H1 (cell line): Measurements from ENCODE around the gene GPHA2. TPM values are rescaled to one million over a fixed set of nuclear protein-coding genes. Genes with fewer than 3 reads are reported as not detected.

Source experiments
- CTCF ChIA-PET: fragments of 300-600 bp; sonication (Branson Sonifier 250); formaldehyde crosslinking; loops from one replicate; lab custom pipeline; 2021; ENCODE audit not compliant: partially characterized antibody; lab: Charles Lee
- POLR2A ChIA-PET: fragments of 300-600 bp; sonication (Branson Sonifier 250); formaldehyde crosslinking; loops from one replicate; lab custom pipeline; 2021; ENCODE audit warnings: inconsistent platforms; ENCODE audit not compliant: partially characterized antibody; lab: Charles Lee
- DNase-seq, 2 experiments: peaks; one replicate each; pipeline versions ENCODE4 v3.0.0 to v3.0.0-alpha.2; 2010 to 2022; ENCODE audit warnings: low spot score in 2 of 2, low read depth in 1 of 2, mixed read lengths in 1 of 2
- FAIRE-seq: peaks from 2 replicates; lab custom pipeline; 2011; peaks lifted over from hg19 to GRCh38; lab: Jason Lieb, UNC
- H2AFZ ChIP-seq: 2 replicates; pipeline ENCODE4 v1.8.1; 2012; ENCODE audit warnings: low read length, inconsistent platforms
- H2AK5ac ChIP-seq: 2 replicates; pipeline ENCODE4 v1.6.1; 2013; ENCODE audit warnings: low read depth, low read length
- H2BK120ac ChIP-seq: replicated peaks from 2 replicates; pipeline ENCODE3; 2013; ENCODE audit warnings: low read depth, low read length, inconsistent platforms
- H2BK12ac ChIP-seq: 2 replicates; pipeline ENCODE4 v1.6.1; 2013; ENCODE audit warnings: low read depth, low read length
- H2BK15ac ChIP-seq: 2 replicates; pipeline ENCODE4 v1.6.1; 2013; ENCODE audit warnings: low read length
- H2BK20ac ChIP-seq: 2 replicates; pipeline ENCODE4 v1.6.1; 2013; ENCODE audit warnings: low read length
- H2BK5ac ChIP-seq: 2 replicates; pipeline ENCODE4 v1.6.1; 2013; ENCODE audit warnings: low read depth, low read length
- H3K14ac ChIP-seq: 2 replicates; pipeline ENCODE4 v1.6.1; 2013; ENCODE audit warnings: inconsistent platforms; ENCODE audit not compliant: insufficient read length
- H3K18ac ChIP-seq: 2 replicates; pipeline ENCODE4 v1.6.1; 2013; ENCODE audit warnings: low read length; ENCODE audit errors: extremely low read depth
- H3K23ac ChIP-seq: 2 replicates; pipeline ENCODE4 v1.6.1; 2013; ENCODE audit warnings: inconsistent platforms; ENCODE audit not compliant: insufficient read length
- H3K23me2 ChIP-seq: 2 replicates; pipeline ENCODE4 v1.6.1; 2013; ENCODE audit warnings: low read depth, low read length
- H3K27ac ChIP-seq: 2 replicates; pipeline ENCODE4 v1.6.1; 2011; ENCODE audit warnings: low read depth, low read length, inconsistent platforms
- H3K27me3 ChIP-seq, 4 experiments: replicated peaks in 1 of 4; 1 replicate in 1 of 4; 2 replicates in 3 of 4; pipeline versions ENCODE4 v1.6.1 to v1.8.1; 2011 to 2013; ENCODE audit warnings: low read length in 3 of 4, mild to moderate bottlenecking in 3 of 4, inconsistent platforms in 2 of 4, mixed read lengths in 2 of 4, moderate library complexity in 1 of 4; ENCODE audit not compliant: control insufficient read depth in 3 of 4, insufficient read depth in 3 of 4; ENCODE audit errors: extremely low read depth in 1 of 4
- H3K36me3 ChIP-seq, 4 experiments: 2 replicates each; pipeline versions ENCODE4 v1.6.1 to v1.8.1; 2011 to 2013; ENCODE audit warnings: mild to moderate bottlenecking in 4 of 4, low read length in 3 of 4, moderate library complexity in 2 of 4, control low read depth in 1 of 4, inconsistent platforms in 1 of 4; ENCODE audit not compliant: insufficient read depth in 4 of 4, control insufficient read depth in 2 of 4
- H3K4ac ChIP-seq: replicated peaks from 2 replicates; pipeline ENCODE3; 2013; ENCODE audit warnings: low read length, low read depth, mixed read lengths, inconsistent platforms; ENCODE audit not compliant: insufficient read length
- H3K4me1 ChIP-seq, 4 experiments: replicated peaks in 1 of 4; 1 replicate in 1 of 4; 2 replicates in 3 of 4; pipeline versions ENCODE4 v1.6.1 to v1.8.1; 2011 to 2013; ENCODE audit warnings: low read length in 3 of 4, inconsistent platforms in 2 of 4, mixed read lengths in 1 of 4; ENCODE audit not compliant: insufficient read depth in 4 of 4, control insufficient read depth in 3 of 4
- H3K4me2 ChIP-seq, 2 experiments: 2 replicates each; pipeline versions ENCODE4 v1.6.1 to v1.8.1; 2011 to 2013; ENCODE audit warnings: low read depth in 2 of 2, low read length in 2 of 2, control low read depth in 1 of 2, inconsistent platforms in 1 of 2, mild to moderate bottlenecking in 1 of 2; ENCODE audit not compliant: insufficient read depth in 1 of 2
- H3K4me3 ChIP-seq, 4 experiments: fragments of 200-600, 300-600 bp in 1 of 4; sonication (generic), shearing (Covaris generic), sonication (Bioruptor Twin) in 1 of 4; 2 replicates each; pipeline versions ENCODE4 v1.5.1 to v1.8.1; 2011 to 2016; ENCODE audit warnings: low read length in 4 of 4, low read depth in 3 of 4, control low read depth in 2 of 4, inconsistent platforms in 2 of 4, mild to moderate bottlenecking in 2 of 4, mixed read lengths in 1 of 4, moderate library complexity in 1 of 4; ENCODE audit not compliant: insufficient read depth in 2 of 4; ENCODE audit errors: extremely low read depth in 1 of 4
- H3K56ac ChIP-seq: replicated peaks from 2 replicates; pipeline ENCODE3; 2013; ENCODE audit warnings: low read depth, mild to moderate bottlenecking, mixed read lengths, low read length, inconsistent platforms; ENCODE audit not compliant: insufficient read length
- H3K79me1 ChIP-seq: 2 replicates; pipeline ENCODE4 v1.6.1; 2013; ENCODE audit warnings: low read depth, low read length, control low read depth
- H3K79me2 ChIP-seq, 2 experiments: 2 replicates each; pipeline versions ENCODE4 v1.6.1 to v1.8.1; 2012 to 2013; ENCODE audit warnings: low read length in 2 of 2, mild to moderate bottlenecking in 2 of 2, inconsistent platforms in 1 of 2; ENCODE audit not compliant: insufficient read depth in 2 of 2, control insufficient read depth in 1 of 2
- H3K9ac ChIP-seq, 4 experiments: replicated peaks in 1 of 4; 1 replicate in 1 of 4; 2 replicates in 3 of 4; pipeline versions ENCODE4 v1.6.1 to v1.8.1; 2011 to 2013; ENCODE audit warnings: low read depth in 3 of 4, low read length in 3 of 4, control low read depth in 2 of 4, mild to moderate bottlenecking in 2 of 4, moderate library complexity in 2 of 4, inconsistent platforms in 1 of 4; ENCODE audit errors: extremely low read depth in 1 of 4
- H3K9me3 ChIP-seq, 2 experiments: 2 replicates each; pipeline versions ENCODE4 v1.6.1 to v1.8.1; 2012 to 2013; ENCODE audit warnings: mild to moderate bottlenecking in 2 of 2, moderate library complexity in 2 of 2, control low read depth in 1 of 2, inconsistent platforms in 1 of 2, low read depth in 1 of 2, low read length in 1 of 2, mixed read lengths in 1 of 2; ENCODE audit not compliant: insufficient read depth in 2 of 2
- H4K20me1 ChIP-seq, 2 experiments: replicated peaks in 1 of 2; 2 replicates each; pipeline versions ENCODE3 to v1.8.1; 2011 to 2013; ENCODE audit warnings: inconsistent platforms in 2 of 2, low read length in 2 of 2, mild to moderate bottlenecking in 1 of 2; ENCODE audit not compliant: insufficient read depth in 2 of 2, control insufficient read depth in 1 of 2
- H4K5ac ChIP-seq: 2 replicates; pipeline ENCODE4 v1.6.1; 2013; ENCODE audit warnings: low read length, low read depth, mixed read lengths, inconsistent platforms; ENCODE audit not compliant: insufficient read length
- H4K8ac ChIP-seq: 2 replicates; pipeline ENCODE4 v1.8.0; 2013; ENCODE audit warnings: mild to moderate bottlenecking, moderate library complexity, low read length, inconsistent platforms; ENCODE audit not compliant: insufficient read depth; ENCODE audit errors: extremely low read depth
- H4K91ac ChIP-seq: replicated peaks from 2 replicates; pipeline ENCODE3; 2013; ENCODE audit warnings: low read length, mixed read lengths, inconsistent platforms; ENCODE audit not compliant: insufficient read length
- CBX8 ChIP-seq: fragments of 300-800, 300-1000 bp; sonication (generic); IDR thresholded peaks from 2 replicates; pipeline ENCODE4 v1.7.1; 2016; ENCODE audit warnings: low read depth, low read length, borderline replicate concordance
- HDAC2 ChIP-seq, 2 experiments: fragments of 300-600 bp in 1 of 2; sonication (generic) in 1 of 2; IDR thresholded peaks; 2 replicates each; pipeline ENCODE4 v1.6.1; 2011 to 2012; ENCODE audit warnings: low read depth in 2 of 2, low read length in 2 of 2, mild to moderate bottlenecking in 2 of 2, moderate library complexity in 2 of 2, borderline replicate concordance in 1 of 2, inconsistent platforms in 1 of 2
- TCF12 ChIP-seq: IDR thresholded peaks from 2 replicates; pipeline ENCODE4 v1.6.1; 2011; ENCODE audit warnings: low read depth, mild to moderate bottlenecking, low read length
- WGBS, 2 experiments: shearing (Covaris generic) in 1 of 2; methylation state at CpG; one replicate each; pipeline versions ENCODE4 v1.1.6 to v1.1.7; 2013 to 2015; ENCODE audit warnings: low lambda C conversion rate in 2 of 2, mixed read lengths in 2 of 2, inconsistent platforms in 1 of 2, low coverage in 1 of 2, missing lambda C conversion rate in 1 of 2; ENCODE audit not compliant: insufficient replicate concordance in 2 of 2, insufficient coverage in 1 of 2, insufficient read length in 1 of 2; ENCODE audit errors: extremely low coverage in 1 of 2, missing lambda C conversion rate in 1 of 2; 5-methylcytosine and 5-hydroxymethylcytosine counted together
- polyA plus RNA-seq, 7 experiments: library from polyadenylated mRNA; depleted of rRNA in 3 of 7; stranded (reverse) in 5 of 7; unstranded in 2 of 7; fragments of >200 nt in 5 of 7; fragments of 200-250 nt in 2 of 7; gene quantifications; 1 replicate in 5 of 7; 2 replicates in 1 of 7; 4 replicates in 1 of 7; pipeline versions ENCODE4 v1.2.1 to v1.2.3, GENCODE V29; 2011 to 2013; ENCODE audit warnings: missing spikeins in 2 of 7, mixed read lengths in 2 of 7
- total RNA-seq: library from RNA; stranded (reverse); fragmentation: NEBNext Ultra II Directional; extraction: Animal tissue kit (Norgen Biotek cat#: 25700); gene quantifications from 2 replicates; pipeline ENCODE4 v1.2.1, GENCODE V29; 2021

The GPHA2 gene
- total and polyA plus RNA-seq, 2 of the 8 experiments (the other 6 are each of a cell fraction or from before 2014, with no cell fraction given), result 0.97 to 4.4 TPM

GRCh38 chr11:64924910-64925284, 10.8 kb downstream of the GPHA2 start:
- Histone ChIP-seq H3K23ac (no peak overlapping the region), H2BK12ac (no peak overlapping the region), H3K36me3 (no peaks in the 10 kb centered on the region; a peak in 1 of 8 replicates), H2AFZ (no peak overlapping the region), H3K9ac (no peak overlapping the region; a peak in 1 of 7 replicates), H3K9me3 (no peaks in the 10 kb centered on the region), H3K4me2 (peak overlapping the region; percentile 71 to 84), H2AK5ac (no peak overlapping the region), H2BK15ac (no peak overlapping the region), H4K5ac (no peak overlapping the region), H2BK20ac (no peak overlapping the region), H3K56ac (peak overlapping the region; percentile 46), H4K20me1 (no peaks in the 10 kb centered on the region), H3K4ac (no peak overlapping the region), H3K14ac (no peak overlapping the region), H2BK5ac (no peak overlapping the region), H3K4me1 (peaks cover 0 to 7% (median 4%) of the 10 kb centered on the region in 4 experiments; a peak in 5 of 7 replicates), H3K27ac (no peak overlapping the region), H3K18ac (peak overlapping the region; percentile 32; the same call in 1 of the 2 replicates), H3K27me3 (peaks cover 0 to 6% (median 4%) of the 10 kb centered on the region in 4 experiments; a peak in 4 of 7 replicates), H3K4me3 (peak overlapping the region; percentile 39 to 84 (median 55)), H4K8ac (peak overlapping the region; percentile 16; the same call in 1 of the 2 replicates), H2BK120ac (no peak overlapping the region), H3K23me2 (peaks cover 8% of the 10 kb centered on the region; the same call in 1 of the 2 replicates), H3K79me1 (no peaks in the 10 kb centered on the region), H3K79me2 (no peaks in the 10 kb centered on the region), H4K91ac (no peak overlapping the region)
- no peak for FAIRE-seq
- TF ChIP-seq TCF12, result no peak
- TF ChIP-seq CBX8, result no peak
- TF ChIP-seq HDAC2 (IDR thresholded peaks at IDR 0.05; ENCODE audit: borderline replicate concordance in 1 of 2, low read depth in 2 of 2, low read length in 2 of 2), result peak in 1 of 2 experiments; percentile 17; a peak in 1 of 4 replicates
- WGBS, 2 experiments, result 0% methylated on average over 15 of the region's 24 CpGs; no CpG with 5 or more reads in 1 of the 2 experiments
- DNase-seq, result peak in 1 of 2 experiments; percentile 61
- ChIA-PET POLR2A (interaction anchor here (0.8 to 2.0 kb wide), 7 partner anchors 11 to 146 kb away, joined by 3 to 11 read pairs (median 4); partner anchors contain the start of genes BATF2, EHD1, GPHA2 and MEN1), CTCF (interaction anchor here (0.9 to 2.4 kb wide), 7 partner anchors 9 to 78 kb away, joined by 3 to 7 read pairs (median 4); no protein-coding TSS in a partner anchor)
